AG08396 (cell line): ENCODE measurements around the gene GDA.
"Not testable (repeated sequence)": the region's sequence is repeated elsewhere in the genome, so short reads cannot be mapped to it uniquely, and the experiment has no call there.

Experiments used
- DNase-seq: peaks from one replicate; pipeline ENCODE4 v3.0.0; 2012; ENCODE audit warnings: low spot score, mixed read lengths

GDA gene

GRCh38 chr9:72278959-72279358, 129.7 kb downstream of the GDA start:
- no peak for DNase-seq

GRCh38 chr9:72280913-72281500, 131.8 kb downstream of the GDA start:
- DNase-seq: peak; percentile 71

- no peak for DNase-seq
These were observed 140.2 kb downstream of the GDA start for GRCh38 chr9:72289401-72289800.

GRCh38 chr9:72290311-72290710, 141.1 kb downstream of the GDA start:
- no peak for DNase-seq

GRCh38 chr9:72291576-72291975, 142.3 kb downstream of the GDA start:
- DNase-seq: not testable (repeated sequence)

- DNase-seq: peak; percentile 13
These were observed 143.0 kb downstream of the GDA start for GRCh38 chr9:72292256-72292682.

- no peak for DNase-seq
These were observed 143.8 kb downstream of the GDA start for GRCh38 chr9:72292874-72293607.

- no peak for DNase-seq
These were observed 145.7 kb downstream of the GDA start for GRCh38 chr9:72294936-72295335.

GRCh38 chr9:72297516-72297915, 148.3 kb downstream of the GDA start:
- no peak for DNase-seq

- DNase-seq: no peak
These were observed 149.9 kb downstream of the GDA start for GRCh38 chr9:72299017-72299603.

GRCh38 chr9:72300873-72301272, 151.6 kb downstream of the GDA start:
- no peak for DNase-seq
